ENCODE results near the gene MAST2. TPM values are rescaled to one million over a fixed set of nuclear protein-coding genes. Genes with fewer than 3 reads are reported as not detected.

The MAST2 gene
- total and polyA plus RNA-seq, 9 of the 15 experiments (the other 6 are each of a cell fraction or from before 2014, with no cell fraction given): 0.73 to 32.0 (median 17.8) TPM

DNA sequence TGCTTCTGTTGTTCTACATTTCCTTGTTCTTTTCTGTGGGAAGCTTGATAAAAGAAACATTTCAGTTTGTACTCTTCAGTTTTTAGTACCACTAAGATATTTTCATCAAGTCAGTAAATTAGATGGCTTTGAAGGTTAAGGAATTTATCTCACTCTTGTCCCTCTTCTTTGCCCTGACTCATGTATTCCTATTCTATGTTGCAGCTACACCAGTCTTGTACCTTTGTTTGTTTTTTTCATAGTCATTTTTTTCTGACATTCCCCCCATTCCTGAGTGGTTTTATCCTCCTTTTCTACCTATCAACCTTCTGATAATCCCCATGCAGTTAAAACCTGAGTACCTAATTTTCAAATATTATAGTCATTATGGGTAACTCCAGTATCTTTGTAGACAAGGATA lies 65.4 kb downstream of the MAST2 start:
- no peak overlapping the region for H3K4me3 ChIP-seq
- H3K27me3 ChIP-seq (ENCODE audit: control insufficient read depth in 2 of 2, insufficient read depth in 2 of 2, low read length in 2 of 2): no peaks in the 10 kb centered on the region
- H3K36me3 ChIP-seq (ENCODE audit: control insufficient read depth, insufficient read depth, low read length): no peaks in the 10 kb centered on the region
- ATAC-seq: no peak
- no peak for FAIRE-seq
- H4K20me1 ChIP-seq (replicated peaks; ENCODE audit: control insufficient read depth, insufficient read depth, low read length): no peaks in the 10 kb centered on the region; the same call in 1 of the 2 replicates
- no peak overlapping the region for H3K27ac ChIP-seq (ENCODE audit: extremely low read depth, low read depth, low read length)
- no peaks in the 10 kb centered on the region for H3K9me1 ChIP-seq (ENCODE audit: control insufficient read depth, insufficient read depth, low read length)
- BruUV-seq (replicated peaks): no TSS peak
- POLR2A ChIA-PET: interaction anchor here (0.7 kb wide), 2 partner anchors 8 to 9 kb away, joined by 3 to 4 read pairs; no protein-coding TSS in a partner anchor
- no peak overlapping the region for H3K9ac ChIP-seq (ENCODE audit: insufficient read depth in 1 of 2, low read depth in 2 of 2, low read length in 2 of 2)
- in situ Hi-C loops (cut with MboI): no loop called here
- H3K9me3 ChIP-seq (replicated peaks; ENCODE audit: control insufficient read depth, insufficient read depth, low read depth, low read length): no peaks in the 10 kb centered on the region
- TF ChIP-seq C11orf30 (IDR thresholded peaks at IDR 0.05; ENCODE audit: low read depth) (0 out of 2 replicates have a peak, but pooled peaks have one; percentile 2), KHSRP (IDR thresholded peaks at IDR 0.05) (no peak)
- CTCF ChIA-PET (ENCODE audit: low intra/inter-chr PET ratio): no interaction called here
- intact Hi-C loops (cut with micrococcal nuclease): no loop called here
- H2AFZ ChIP-seq (ENCODE audit: low read depth, low read length): no peak overlapping the region
- peaks cover 0 to 10% of the 10 kb centered on the region in 2 experiments; a peak in 2 of 5 replicates for H3K4me1 ChIP-seq (replicated peaks in 1 of 2; ENCODE audit: control insufficient read depth in 2 of 2, insufficient read depth in 2 of 2, low read length in 2 of 2)
- no peak overlapping the region for H3K4me2 ChIP-seq (ENCODE audit: insufficient read depth, low read length)
- DNase-seq (ENCODE audit: extremely low read depth in 1 of 4, low spot score in 3 of 4): no peak
- peaks cover 26% of the 10 kb centered on the region; the same call in 2 of the 3 replicates for H3K79me2 ChIP-seq (ENCODE audit: control insufficient read depth, insufficient read depth, low read length)

GRCh38 chr1:45870500-45870899 lies 67.1 kb downstream of the MAST2 start:
- no peak for DNase-seq (ENCODE audit: extremely low read depth in 1 of 4, low spot score in 3 of 4)
- Histone ChIP-seq H3K36me3 (ENCODE audit: control insufficient read depth, insufficient read depth, low read length) (no peaks in the 10 kb centered on the region), H3K79me2 (ENCODE audit: control insufficient read depth, insufficient read depth, low read length) (peaks cover 16% of the 10 kb centered on the region; the same call in 2 of the 3 replicates), H3K9me1 (ENCODE audit: control insufficient read depth, insufficient read depth, low read length) (no peaks in the 10 kb centered on the region), H3K27me3 (ENCODE audit: control insufficient read depth in 2 of 2, insufficient read depth in 2 of 2, low read length in 2 of 2) (no peaks in the 10 kb centered on the region), H3K27ac (ENCODE audit: extremely low read depth, low read depth, low read length) (no peak overlapping the region), H4K20me1 (replicated peaks; ENCODE audit: control insufficient read depth, insufficient read depth, low read length) (no peaks in the 10 kb centered on the region; the same call in 1 of the 2 replicates), H3K4me2 (ENCODE audit: insufficient read depth, low read length) (no peak overlapping the region), H2AFZ (ENCODE audit: low read depth, low read length) (no peak overlapping the region), H3K4me1 (replicated peaks in 1 of 2; ENCODE audit: control insufficient read depth in 2 of 2, insufficient read depth in 2 of 2, low read length in 2 of 2) (no peaks in the 10 kb centered on the region), H3K4me3 (no peak overlapping the region), H3K9ac (ENCODE audit: insufficient read depth in 1 of 2, low read depth in 2 of 2, low read length in 2 of 2) (no peak overlapping the region), H3K9me3 (replicated peaks; ENCODE audit: control insufficient read depth, insufficient read depth, low read depth, low read length) (no peaks in the 10 kb centered on the region)
- no peak for ATAC-seq
- TF ChIP-seq FOXK1 (CRISPR knock-in tag; IDR thresholded peaks at IDR 0.05; ENCODE audit: borderline replicate concordance) (no peak), ZNF253 (CRISPR knock-in tag; conservative IDR thresholded peaks at IDR 0.05) (no peak), ZNF354B (CRISPR knock-in tag; IDR thresholded peaks at IDR 0.05) (no peak), ZNF740 (CRISPR knock-in tag; IDR thresholded peaks at IDR 0.05) (no peak), ZNF740 (tag; IDR thresholded peaks at IDR 0.05) (no peak), HSF4 (CRISPR knock-in tag; IDR thresholded peaks at IDR 0.05; ENCODE audit: borderline replicate concordance) (no peak), POLR2AphosphoS5 (IDR thresholded peaks at IDR 0.05; ENCODE audit: control insufficient read depth, insufficient read depth, low read depth, low read length) (no peak), MAFK (IDR thresholded peaks at IDR 0.05; ENCODE audit: low read length) (no peak), ZNF561 (CRISPR knock-in tag; conservative IDR thresholded peaks at IDR 0.05) (no peak), RBM17 (IDR thresholded peaks at IDR 0.05; ENCODE audit: borderline replicate concordance, low read depth, low read length) (no peak), FOXA3 (CRISPR knock-in tag; conservative IDR thresholded peaks at IDR 0.05 in 1 of 2, IDR thresholded peaks at IDR 0.05 in 1 of 2) (no peak)
- whole genome bisulfite sequencing (ENCODE audit: insufficient coverage, low coverage, missing lambda C conversion rate): 93% methylated on average over 6 of the region's 6 CpGs
- intact Hi-C loops (cut with micrococcal nuclease): no loop called here
- in situ Hi-C loops (cut with MboI): no loop called here
- ChIA-PET POLR2A (no interaction called here), CTCF (ENCODE audit: low intra/inter-chr PET ratio) (no interaction called here)
- BruUV-seq (replicated peaks): no TSS peak
- FAIRE-seq: no peak
